HL-60 (cell line): ENCODE data around the gene PCCA.

Experiments used
- DNase-seq, 2 experiments: peaks; one replicate each; pipeline ENCODE4 v3.0.0-alpha.2; 2010 to 2020; ENCODE audit warnings: low read depth in 1 of 2, low spot score in 1 of 2
- H3K27ac ChIP-seq: fragments of 250-450 bp; sonication (Bioruptor Pico); replicated peaks from 2 replicates; pipeline ENCODE4 v1.5.1; 2020; ENCODE audit warnings: mild to moderate bottlenecking, moderate library complexity
- H3K27me3 ChIP-seq: fragments of 250-450 bp; sonication (Bioruptor Pico); 2 replicates; pipeline ENCODE4 v1.5.1; 2021; ENCODE audit warnings: mild to moderate bottlenecking, moderate library complexity; ENCODE audit not compliant: insufficient read depth, poor library complexity, severe bottlenecking
- H3K4me3 ChIP-seq: replicated peaks from 2 replicates; pipeline ENCODE4 v1.5.1; 2011; ENCODE audit warnings: mild to moderate bottlenecking, control low read depth, low read length; ENCODE audit not compliant: insufficient read depth
- GABPA ChIP-seq: IDR thresholded peaks from 2 replicates; pipeline ENCODE4 v1.6.1; 2012; ENCODE audit warnings: low read depth
- POLR2AphosphoS5 ChIP-seq: IDR thresholded peaks from 2 replicates; pipeline ENCODE4 v1.6.1; 2012; ENCODE audit warnings: low read depth
- SPI1 ChIP-seq: IDR thresholded peaks from 2 replicates; pipeline ENCODE4 v1.6.1; 2012; ENCODE audit warnings: low read depth, mild to moderate bottlenecking, borderline replicate concordance
- TF ChIP-seq, protein P1 (sequence below): IDR thresholded peaks from 2 replicates; pipeline ENCODE4 v1.6.1; 2012; ENCODE audit warnings: low read depth; ENCODE audit not compliant: insufficient replicate concordance
- TF ChIP-seq, protein P2 (sequence below): IDR thresholded peaks from one replicate; pipeline ENCODE4 v1.5.1; 2011; ENCODE audit warnings: low read length, control low read depth, inconsistent platforms; ENCODE audit not compliant: insufficient read depth

The PCCA gene

DNA sequence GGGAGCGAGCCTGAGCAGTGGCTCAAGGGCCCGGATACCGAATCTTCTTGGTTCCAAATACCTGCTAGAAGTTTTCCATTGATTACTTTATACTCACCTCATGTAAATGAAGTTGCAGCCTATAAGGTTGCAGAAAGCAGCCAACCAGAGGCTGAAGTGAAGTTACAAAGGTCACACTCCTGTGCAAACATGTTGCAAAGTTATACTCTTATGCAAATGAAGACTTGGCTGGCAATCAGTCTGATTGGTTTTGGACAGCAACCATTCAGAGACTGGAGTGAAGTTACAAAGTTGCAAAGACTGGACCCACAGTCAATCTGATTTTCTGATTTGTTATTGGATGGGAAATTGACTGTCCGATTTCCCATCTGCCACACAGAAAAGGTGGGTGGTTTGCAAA, 347.2 kb downstream of the PCCA start:
- TF ChIP-seq SPI1 (no peak), GABPA (no peak), POLR2AphosphoS5 (no peak)
- TF ChIP-seq, protein P1, sequence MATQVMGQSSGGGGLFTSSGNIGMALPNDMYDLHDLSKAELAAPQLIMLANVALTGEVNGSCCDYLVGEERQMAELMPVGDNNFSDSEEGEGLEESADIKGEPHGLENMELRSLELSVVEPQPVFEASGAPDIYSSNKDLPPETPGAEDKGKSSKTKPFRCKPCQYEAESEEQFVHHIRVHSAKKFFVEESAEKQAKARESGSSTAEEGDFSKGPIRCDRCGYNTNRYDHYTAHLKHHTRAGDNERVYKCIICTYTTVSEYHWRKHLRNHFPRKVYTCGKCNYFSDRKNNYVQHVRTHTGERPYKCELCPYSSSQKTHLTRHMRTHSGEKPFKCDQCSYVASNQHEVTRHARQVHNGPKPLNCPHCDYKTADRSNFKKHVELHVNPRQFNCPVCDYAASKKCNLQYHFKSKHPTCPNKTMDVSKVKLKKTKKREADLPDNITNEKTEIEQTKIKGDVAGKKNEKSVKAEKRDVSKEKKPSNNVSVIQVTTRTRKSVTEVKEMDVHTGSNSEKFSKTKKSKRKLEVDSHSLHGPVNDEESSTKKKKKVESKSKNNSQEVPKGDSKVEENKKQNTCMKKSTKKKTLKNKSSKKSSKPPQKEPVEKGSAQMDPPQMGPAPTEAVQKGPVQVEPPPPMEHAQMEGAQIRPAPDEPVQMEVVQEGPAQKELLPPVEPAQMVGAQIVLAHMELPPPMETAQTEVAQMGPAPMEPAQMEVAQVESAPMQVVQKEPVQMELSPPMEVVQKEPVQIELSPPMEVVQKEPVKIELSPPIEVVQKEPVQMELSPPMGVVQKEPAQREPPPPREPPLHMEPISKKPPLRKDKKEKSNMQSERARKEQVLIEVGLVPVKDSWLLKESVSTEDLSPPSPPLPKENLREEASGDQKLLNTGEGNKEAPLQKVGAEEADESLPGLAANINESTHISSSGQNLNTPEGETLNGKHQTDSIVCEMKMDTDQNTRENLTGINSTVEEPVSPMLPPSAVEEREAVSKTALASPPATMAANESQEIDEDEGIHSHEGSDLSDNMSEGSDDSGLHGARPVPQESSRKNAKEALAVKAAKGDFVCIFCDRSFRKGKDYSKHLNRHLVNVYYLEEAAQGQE, result no peak
- TF ChIP-seq, protein P2, sequence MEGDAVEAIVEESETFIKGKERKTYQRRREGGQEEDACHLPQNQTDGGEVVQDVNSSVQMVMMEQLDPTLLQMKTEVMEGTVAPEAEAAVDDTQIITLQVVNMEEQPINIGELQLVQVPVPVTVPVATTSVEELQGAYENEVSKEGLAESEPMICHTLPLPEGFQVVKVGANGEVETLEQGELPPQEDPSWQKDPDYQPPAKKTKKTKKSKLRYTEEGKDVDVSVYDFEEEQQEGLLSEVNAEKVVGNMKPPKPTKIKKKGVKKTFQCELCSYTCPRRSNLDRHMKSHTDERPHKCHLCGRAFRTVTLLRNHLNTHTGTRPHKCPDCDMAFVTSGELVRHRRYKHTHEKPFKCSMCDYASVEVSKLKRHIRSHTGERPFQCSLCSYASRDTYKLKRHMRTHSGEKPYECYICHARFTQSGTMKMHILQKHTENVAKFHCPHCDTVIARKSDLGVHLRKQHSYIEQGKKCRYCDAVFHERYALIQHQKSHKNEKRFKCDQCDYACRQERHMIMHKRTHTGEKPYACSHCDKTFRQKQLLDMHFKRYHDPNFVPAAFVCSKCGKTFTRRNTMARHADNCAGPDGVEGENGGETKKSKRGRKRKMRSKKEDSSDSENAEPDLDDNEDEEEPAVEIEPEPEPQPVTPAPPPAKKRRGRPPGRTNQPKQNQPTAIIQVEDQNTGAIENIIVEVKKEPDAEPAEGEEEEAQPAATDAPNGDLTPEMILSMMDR, result no peak
- Histone ChIP-seq H3K27me3 (no peaks in the 10 kb centered on the region), H3K4me3 (no peak overlapping the region), H3K27ac (no peak overlapping the region)
- no peak for DNase-seq

DNA sequence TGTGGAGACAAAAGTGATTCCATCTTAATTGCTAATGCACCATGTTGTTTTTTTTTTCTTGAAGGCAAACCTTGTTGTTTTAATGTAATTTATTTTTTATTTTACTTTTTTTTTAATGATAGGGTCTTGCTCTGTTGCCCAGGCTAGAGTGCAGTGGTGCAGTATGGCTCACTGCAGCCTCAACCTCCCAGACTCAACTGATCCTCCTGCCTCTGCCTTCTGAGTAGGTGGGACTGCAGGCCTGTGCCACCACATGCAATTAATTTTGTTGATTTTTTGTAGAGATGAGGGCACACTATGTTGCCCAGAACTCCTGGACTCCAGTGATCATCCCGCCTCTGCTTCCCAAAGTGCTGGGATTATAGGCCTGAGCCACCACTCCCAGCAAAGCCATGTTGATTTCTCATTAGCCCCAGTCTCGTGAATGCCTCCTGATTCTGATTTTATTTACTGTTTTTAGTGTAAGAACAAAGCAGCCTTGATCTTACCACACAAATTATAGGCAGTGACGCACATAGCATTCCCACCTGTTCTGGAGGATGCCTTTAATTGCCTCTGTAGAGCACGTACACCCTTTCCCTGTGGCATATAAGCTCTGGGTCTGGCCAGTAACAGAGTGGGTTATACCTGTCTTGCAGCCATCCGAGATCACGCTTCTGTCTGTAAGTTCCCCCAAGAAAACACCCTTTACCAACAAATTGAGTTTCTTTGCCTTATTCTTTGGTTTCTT, 349.3 kb downstream of the PCCA start:
- no peak overlapping the region for H3K27ac ChIP-seq
- no peak for DNase-seq
- no peak for TF ChIP-seq GABPA
- TF ChIP-seq, protein P2, result no peak
- TF ChIP-seq, protein P1, result no peak
- TF ChIP-seq POLR2AphosphoS5, result no peak
- TF ChIP-seq SPI1, result no peak
- no peak overlapping the region for H3K4me3 ChIP-seq
- no peaks in the 10 kb centered on the region for H3K27me3 ChIP-seq

DNA sequence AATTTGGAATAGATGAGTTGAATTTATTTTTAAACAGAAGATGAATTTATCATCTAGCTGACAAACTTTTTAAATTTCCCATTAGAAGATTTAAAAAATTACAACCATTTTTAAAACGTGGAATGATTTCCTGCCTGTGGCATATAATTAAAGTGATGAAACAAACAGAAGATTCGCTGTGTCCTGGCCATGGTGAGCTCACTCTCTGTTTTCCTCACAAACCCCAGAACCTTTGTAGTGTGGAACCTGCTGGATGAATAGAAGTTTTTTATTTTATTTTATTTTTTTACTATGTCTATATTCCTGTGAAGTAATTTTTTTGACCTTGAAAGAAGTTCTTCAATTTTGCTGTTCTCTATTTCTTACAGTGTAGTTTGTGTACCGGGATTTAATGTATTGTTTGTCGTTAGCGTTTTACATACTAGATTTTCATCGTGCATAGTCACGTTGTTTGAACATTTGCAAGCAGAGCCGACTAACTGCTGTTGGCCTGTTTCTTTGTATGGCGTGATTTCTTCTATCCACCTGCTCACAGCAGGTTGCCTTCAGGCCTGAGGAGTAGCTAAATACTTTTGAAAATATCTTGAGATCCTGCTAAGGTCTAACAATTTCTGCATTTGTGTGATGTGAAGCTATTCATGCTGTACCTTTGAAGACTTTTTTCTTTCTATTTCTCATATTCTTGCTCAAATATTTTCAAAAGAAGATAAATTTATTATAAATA, 350.5 kb downstream of the PCCA start:
- no peak overlapping the region for H3K27ac ChIP-seq
- no peak overlapping the region for H3K4me3 ChIP-seq
- TF ChIP-seq, protein P1, result no peak
- TF ChIP-seq, protein P2, result no peak
- TF ChIP-seq GABPA (no peak), POLR2AphosphoS5 (no peak), SPI1 (no peak)
- no peak for DNase-seq
- H3K27me3 ChIP-seq, result no peaks in the 10 kb centered on the region
